Uterus (tissue), 2 donors: Measurements from ENCODE around the gene PGBD5.

Experiments used
- CTCF ChIP-seq, 4 experiments: fragments of 200-600 bp in 2 of 4; fragments of 450-650 bp in 2 of 4; sonication (generic) in 2 of 4; IDR thresholded peaks; one replicate each; pipeline ENCODE4 v1.5.1; 2016 to 2019; ENCODE audit warnings: antibody characterized with exemption in 4 of 4, mild to moderate bottlenecking in 2 of 4, moderate library complexity in 1 of 4
- POLR2A ChIP-seq, 2 donors: fragments of 450-650 bp; IDR thresholded peaks; one replicate each; pipeline ENCODE4 v1.6.1; 2016; ENCODE audit warnings: antibody characterized with exemption in 2 of 2, mild to moderate bottlenecking in 1 of 2, moderate library complexity in 1 of 2

GRCh38 chr1:230390371-230390770, 35.8 kb downstream of the PGBD5 start:
- no peak for TF ChIP-seq POLR2A (IDR thresholded peaks at IDR 0.05)
- no peak for TF ChIP-seq CTCF (IDR thresholded peaks at IDR 0.05)
